GM12874 (cell line): Measurements from ENCODE around the gene MKNK1.

Source experiments
- CTCF ChIP-seq: IDR thresholded peaks from 2 replicates; pipeline ENCODE4 v1.5.1; 2011; ENCODE audit warnings: low read depth, mild to moderate bottlenecking, control low read depth, low read length, moderate library complexity; ENCODE audit not compliant: insufficient read depth

MKNK1 gene

GRCh38 chr1:46613661-46614603 lies 9.9 kb upstream of the MKNK1 start:
- no peak for TF ChIP-seq CTCF

- TF ChIP-seq CTCF, result no peak
These were observed 9.0 kb upstream of the MKNK1 start for GRCh38 chr1:46612937-46613660.

- TF ChIP-seq CTCF, result no peak
These were observed 7.7 kb upstream of the MKNK1 start for GRCh38 chr1:46611691-46612221.

GRCh38 chr1:46607345-46608130 lies 3.5 kb upstream of the MKNK1 start:
- TF ChIP-seq CTCF, result no peak

- no peak for TF ChIP-seq CTCF
These were observed 2.3 kb upstream of the MKNK1 start for GRCh38 chr1:46606255-46606965.

- no peak for TF ChIP-seq CTCF
These were observed 1.2 kb upstream of the MKNK1 start for GRCh38 chr1:46605232-46605631.
